AG04450 (cell line): Measurements from ENCODE around the gene SGO1. TPM values are rescaled to one million over a fixed set of nuclear protein-coding genes. Genes with fewer than 3 reads are reported as not detected.

Experiments used
- CTCF ChIA-PET: fragments of 300-600, 350-600 bp; formaldehyde crosslinking; extraction: SDS; loops from one replicate; lab custom pipeline; 2022; ENCODE audit warnings: antibody characterized with exemption, inconsistent platforms; lab: Charles Lee
- POLR2A ChIA-PET: fragments of 350-600 bp; formaldehyde crosslinking; extraction: SDS; loops from one replicate; lab custom pipeline; 2021; ENCODE audit warnings: antibody characterized with exemption, inconsistent platforms; lab: Yijun Ruan, JAX
- DNase-seq: peaks from one replicate; pipeline ENCODE4 v3.0.0-alpha.2; 2011; ENCODE audit warnings: low read depth, low spot score
- H3K27ac ChIP-seq: one replicate; pipeline ENCODE4 v1.5.1; 2012; ENCODE audit warnings: low read depth, low read length, control low read depth
- H3K27me3 ChIP-seq: one replicate; pipeline ENCODE4 v1.6.0; 2012; ENCODE audit warnings: low read length; ENCODE audit not compliant: control insufficient read depth, insufficient read depth
- H3K4me3 ChIP-seq: 2 replicates; pipeline ENCODE4 v1.5.1; 2011; ENCODE audit warnings: mild to moderate bottlenecking, low read depth, low read length, control low read depth
- H3K9me3 ChIP-seq: 2 replicates; pipeline ENCODE4 v1.5.1; 2012; ENCODE audit warnings: low read length; ENCODE audit not compliant: control insufficient read depth, insufficient read depth
- polyA plus RNA-seq: library from polyadenylated mRNA; depleted of rRNA; stranded (reverse); fragments of >200 nt; gene quantifications from 2 replicates; pipeline ENCODE4 v1.2.3, GENCODE V29; 2011
- TF ChIP-seq, protein P1 (sequence below): IDR thresholded peaks from 2 replicates; pipeline ENCODE4 v1.5.1; 2011; ENCODE audit warnings: low read depth, low read length, control low read depth, inconsistent platforms

Gene SGO1
- polyA plus RNA-seq, 1 experiment = 2.2 TPM

DNA sequence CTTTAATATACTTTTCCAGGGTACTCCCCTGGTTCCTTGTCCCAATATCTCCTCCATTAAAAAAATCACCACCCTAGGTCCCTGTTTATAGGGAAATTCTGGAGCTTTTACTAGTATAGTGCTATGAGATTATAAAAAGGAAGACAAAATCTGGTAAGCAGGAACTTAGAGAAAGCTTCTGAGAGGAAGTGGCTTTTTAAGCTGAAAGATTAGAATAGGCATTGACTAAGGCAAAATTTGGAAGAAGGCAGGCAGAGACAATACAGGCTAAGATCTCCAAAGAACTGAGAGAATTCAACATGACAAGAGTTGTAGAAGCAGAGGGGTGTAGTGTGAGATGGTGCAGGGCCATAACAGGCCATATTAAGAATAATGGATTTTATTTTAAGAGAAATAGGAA lies 25.8 kb downstream of the SGO1 start:
- CTCF ChIA-PET = no interaction called here

DNA sequence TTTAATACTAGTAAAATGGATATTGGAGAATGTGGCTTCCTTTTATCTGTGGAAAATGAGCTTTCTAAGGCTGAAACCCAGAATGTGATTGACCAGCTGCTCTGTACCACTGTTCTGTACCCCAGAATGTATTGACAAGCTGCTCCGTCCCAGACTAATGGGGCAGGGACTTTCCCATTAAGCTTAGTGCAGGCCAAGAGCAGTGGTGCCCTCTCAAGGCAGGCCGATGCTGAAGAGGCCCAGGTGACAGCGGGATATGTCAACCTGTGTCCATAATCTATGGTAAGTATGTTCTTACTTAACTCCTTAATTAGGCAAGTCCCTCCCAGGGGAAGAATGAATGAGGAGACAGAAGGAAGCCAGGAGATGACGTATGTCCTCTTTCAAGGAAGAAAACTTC lies 31.1 kb downstream of the SGO1 start:
- no peaks in the 10 kb centered on the region for H3K9me3 ChIP-seq
- TF ChIP-seq, protein P1, sequence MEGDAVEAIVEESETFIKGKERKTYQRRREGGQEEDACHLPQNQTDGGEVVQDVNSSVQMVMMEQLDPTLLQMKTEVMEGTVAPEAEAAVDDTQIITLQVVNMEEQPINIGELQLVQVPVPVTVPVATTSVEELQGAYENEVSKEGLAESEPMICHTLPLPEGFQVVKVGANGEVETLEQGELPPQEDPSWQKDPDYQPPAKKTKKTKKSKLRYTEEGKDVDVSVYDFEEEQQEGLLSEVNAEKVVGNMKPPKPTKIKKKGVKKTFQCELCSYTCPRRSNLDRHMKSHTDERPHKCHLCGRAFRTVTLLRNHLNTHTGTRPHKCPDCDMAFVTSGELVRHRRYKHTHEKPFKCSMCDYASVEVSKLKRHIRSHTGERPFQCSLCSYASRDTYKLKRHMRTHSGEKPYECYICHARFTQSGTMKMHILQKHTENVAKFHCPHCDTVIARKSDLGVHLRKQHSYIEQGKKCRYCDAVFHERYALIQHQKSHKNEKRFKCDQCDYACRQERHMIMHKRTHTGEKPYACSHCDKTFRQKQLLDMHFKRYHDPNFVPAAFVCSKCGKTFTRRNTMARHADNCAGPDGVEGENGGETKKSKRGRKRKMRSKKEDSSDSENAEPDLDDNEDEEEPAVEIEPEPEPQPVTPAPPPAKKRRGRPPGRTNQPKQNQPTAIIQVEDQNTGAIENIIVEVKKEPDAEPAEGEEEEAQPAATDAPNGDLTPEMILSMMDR = no peak
- no peaks in the 10 kb centered on the region for H3K27me3 ChIP-seq
- H3K27ac ChIP-seq = no peak overlapping the region
- no peak for DNase-seq
- CTCF ChIA-PET = interaction anchor here (0.8 kb wide), 1 partner anchor 270 kb away, joined by 3 read pairs; no protein-coding TSS in a partner anchor
- H3K4me3 ChIP-seq = no peak overlapping the region
- POLR2A ChIA-PET = no interaction called here

More for the DNA sequence above, 25.8 kb downstream of the SGO1 start:
- H3K27ac ChIP-seq = no peak overlapping the region
- H3K9me3 ChIP-seq = no peaks in the 10 kb centered on the region
- no peaks in the 10 kb centered on the region for H3K27me3 ChIP-seq
- H3K4me3 ChIP-seq = no peak overlapping the region
- TF ChIP-seq, protein P1 = no peak
- DNase-seq = no peak
- POLR2A ChIA-PET = no interaction called here

DNA sequence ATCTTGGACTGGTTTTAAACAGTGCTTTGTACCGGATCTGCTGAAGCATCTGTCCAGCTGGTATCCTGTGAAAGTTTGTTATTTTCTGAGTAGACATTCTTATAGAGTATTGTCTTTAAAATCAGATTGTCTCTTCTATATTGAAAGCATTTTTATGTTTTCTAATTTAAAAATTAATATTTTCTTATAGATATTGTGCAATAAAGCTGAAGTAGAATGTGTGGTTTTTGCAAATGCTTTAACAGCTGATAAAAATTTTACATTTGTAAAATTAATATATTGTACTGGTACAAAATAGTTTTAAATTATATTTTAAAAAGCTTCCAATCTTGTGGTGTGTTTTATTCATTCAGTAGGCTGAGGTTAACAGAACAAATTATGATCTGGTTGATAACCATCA lies 31.9 kb downstream of the SGO1 start:
- Histone ChIP-seq H3K27me3 (no peaks in the 10 kb centered on the region), H3K4me3 (no peak overlapping the region), H3K9me3 (no peaks in the 10 kb centered on the region), H3K27ac (no peak overlapping the region)
- TF ChIP-seq, protein P1 = no peak
- CTCF ChIA-PET = interaction anchor here (0.8 kb wide), 1 partner anchor 269 kb away, joined by 3 read pairs; no protein-coding TSS in a partner anchor
- no peak for DNase-seq
- POLR2A ChIA-PET = no interaction called here

DNA sequence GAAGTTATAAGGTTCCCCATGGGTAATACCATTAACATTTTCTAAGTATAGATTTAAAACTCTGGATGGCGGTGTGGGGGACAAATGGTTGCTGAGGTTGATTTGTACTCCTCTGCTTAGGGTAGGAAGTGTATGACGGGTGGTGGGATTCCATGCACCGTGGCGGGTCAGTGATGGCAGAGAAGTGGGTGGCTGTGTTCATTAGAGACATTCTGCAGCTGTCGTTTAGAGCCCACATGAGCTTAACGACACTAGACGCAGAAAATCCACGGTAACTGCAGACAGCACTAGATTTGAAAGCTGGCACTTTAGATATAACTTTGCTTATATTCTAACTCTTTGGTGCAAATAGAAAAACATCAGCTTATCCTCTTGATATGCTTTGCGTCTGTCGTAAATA lies 37.5 kb downstream of the SGO1 start:
- H3K9me3 ChIP-seq = no peaks in the 10 kb centered on the region
- POLR2A ChIA-PET = no interaction called here
- CTCF ChIA-PET = interaction anchor here (0.7 to 0.9 kb wide), 2 partner anchors 30 to 264 kb away, joined by 3 read pairs; no protein-coding TSS in a partner anchor
- H3K27ac ChIP-seq = no peak overlapping the region
- TF ChIP-seq, protein P1 = no peak
- no peaks in the 10 kb centered on the region for H3K27me3 ChIP-seq
- no peak for DNase-seq
- no peak overlapping the region for H3K4me3 ChIP-seq

DNA sequence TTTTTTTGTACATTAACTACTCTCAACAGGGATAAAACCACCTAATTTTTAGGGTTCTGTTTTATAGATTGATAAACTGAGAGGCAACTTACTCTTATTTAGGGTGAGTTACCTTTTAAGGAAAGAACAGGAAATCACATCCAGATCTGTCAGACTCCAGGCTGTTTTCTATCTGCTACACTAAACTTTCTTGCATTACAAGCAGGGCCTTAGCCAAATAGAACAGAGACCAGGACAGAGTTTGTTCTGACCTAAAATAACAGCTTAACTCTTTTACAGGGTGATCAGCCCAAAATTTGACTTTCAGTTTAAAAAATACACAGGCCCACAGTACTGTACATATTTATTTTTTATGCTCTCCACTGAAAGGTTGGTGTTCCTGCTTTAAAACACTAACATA lies 38.6 kb downstream of the SGO1 start:
- CTCF ChIA-PET = no interaction called here
- Histone ChIP-seq H3K27me3 (no peaks in the 10 kb centered on the region), H3K9me3 (no peaks in the 10 kb centered on the region), H3K4me3 (no peak overlapping the region), H3K27ac (no peak overlapping the region)
- DNase-seq = no peak
- TF ChIP-seq, protein P1 = no peak
- POLR2A ChIA-PET = no interaction called here
